Measurements from ENCODE around the gene PCDH8. TPM values are rescaled to one million over a fixed set of nuclear protein-coding genes. Genes with fewer than 3 reads are reported as not detected.
"Not testable (repeated sequence)": the region's sequence is repeated elsewhere in the genome, so short reads cannot be mapped to it uniquely, and the experiment has no call there.

PCDH8 gene
- total RNA-seq, 2 donors from 2014 or later: 0.12 TPM; not detected in 1

DNA sequence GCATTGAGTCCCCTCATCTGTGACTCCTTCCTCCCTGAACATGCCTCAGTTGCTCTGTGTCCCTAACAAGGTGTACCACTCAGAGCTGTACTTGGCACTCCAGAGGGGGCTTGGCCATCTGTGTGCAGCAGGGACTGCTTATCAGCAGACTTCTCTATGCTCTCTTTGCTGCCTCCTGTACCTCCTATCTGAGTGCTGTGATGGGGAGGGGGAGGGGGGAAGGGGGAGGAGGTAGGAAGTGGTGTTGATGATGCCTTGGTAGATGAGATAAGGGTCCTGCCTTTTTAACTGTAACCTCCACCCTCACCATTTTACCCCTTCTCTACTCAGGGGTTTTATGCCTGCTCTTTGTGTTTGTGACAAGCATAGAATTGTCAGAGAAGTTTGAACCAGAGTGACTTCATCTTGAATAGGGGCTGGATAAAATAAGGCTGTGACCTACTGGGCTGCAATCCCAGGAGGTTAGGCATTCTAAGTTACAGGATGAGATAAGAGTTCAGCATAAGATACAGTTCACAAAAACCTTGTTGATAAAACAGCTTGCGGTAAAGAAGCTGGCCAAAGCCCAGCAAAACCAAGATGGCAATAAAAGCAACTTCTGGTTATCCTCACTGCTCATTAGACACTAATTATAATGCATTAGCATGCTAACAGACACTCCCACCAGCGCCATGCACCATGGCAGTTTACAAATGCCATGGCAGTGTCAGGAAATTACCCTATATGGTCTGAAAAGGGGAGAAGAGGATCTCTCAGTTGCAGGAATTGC lies 13.2 kb downstream of the PCDH8 start:
- intact Hi-C loops (cut with DNase I, micrococcal nuclease): no loop called here
- ATAC-seq: no peak
- DNase-seq: no peak

DNA sequence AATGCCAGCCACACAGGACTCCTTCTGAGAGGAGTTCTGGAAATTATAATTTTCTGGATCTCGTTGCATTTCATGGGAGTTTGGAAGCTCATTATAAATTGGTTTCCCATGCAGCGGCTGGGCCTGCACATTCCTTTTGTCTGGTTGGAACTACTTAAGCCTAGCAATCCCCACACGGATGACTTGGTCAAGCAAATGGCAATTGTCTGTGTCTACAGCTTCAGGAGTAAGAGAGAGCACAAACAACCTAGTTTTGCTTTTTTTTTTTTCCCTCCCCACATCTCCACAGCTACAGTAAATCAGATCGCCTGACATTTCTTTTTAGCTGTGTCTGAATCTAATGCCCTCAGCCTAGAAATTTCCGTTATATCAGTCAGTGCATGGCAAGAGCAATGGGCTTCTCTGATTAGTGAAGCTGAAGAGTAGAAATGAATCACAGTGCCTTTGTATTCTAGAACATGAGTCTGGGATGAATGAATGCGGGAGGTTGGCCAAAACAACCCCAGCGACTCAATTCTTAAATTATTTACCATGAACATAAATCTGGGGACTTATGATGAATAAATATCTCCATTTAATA lies 15.1 kb downstream of the PCDH8 start:
- intact Hi-C loops (cut with DNase I, micrococcal nuclease): no loop called here
- no peak for ATAC-seq
- no peak for DNase-seq

DNA sequence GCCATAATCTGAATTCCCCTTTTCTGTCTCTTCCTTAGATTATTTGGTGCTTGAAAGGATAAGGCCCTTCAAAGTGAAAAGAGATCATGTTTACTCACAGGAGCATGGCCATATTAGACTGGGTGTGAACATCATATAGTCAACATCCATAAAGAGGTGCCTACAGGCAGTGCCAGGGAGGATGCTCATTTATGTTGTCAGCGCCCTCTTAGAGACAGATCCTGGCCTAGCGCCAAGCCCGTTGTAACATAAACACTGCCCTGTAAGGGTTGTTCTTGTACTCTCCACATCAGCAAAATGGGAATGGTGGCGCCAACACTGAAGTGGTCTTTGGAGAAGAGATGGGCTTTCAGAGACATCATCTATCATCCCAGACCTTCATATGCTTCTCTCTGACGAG lies 16.1 kb downstream of the PCDH8 start:
- no peak for ATAC-seq
- no peak for DNase-seq
- intact Hi-C loops (cut with DNase I, micrococcal nuclease): no loop called here

DNA sequence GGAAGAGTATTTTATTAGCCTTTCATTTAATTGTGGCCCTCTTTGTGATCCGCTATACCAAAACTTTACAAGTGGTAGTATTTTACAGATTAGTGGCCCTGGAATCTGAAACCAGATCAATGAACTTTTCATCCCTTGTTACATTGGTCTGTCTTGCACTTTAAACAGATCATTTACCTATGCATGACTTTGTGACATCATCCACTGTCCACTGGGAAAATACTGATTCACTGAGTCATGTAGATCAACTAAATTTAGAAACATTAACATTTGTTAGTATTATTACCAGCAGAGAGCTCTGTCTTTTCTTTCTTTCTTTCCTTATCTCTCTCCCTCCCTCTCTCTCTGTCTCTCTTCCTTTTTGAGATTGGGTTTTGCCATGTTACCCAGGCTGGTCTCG lies 17.5 kb downstream of the PCDH8 start:
- no peak for DNase-seq
- no peak for ATAC-seq
- intact Hi-C loops (cut with DNase I, micrococcal nuclease): no loop called here

DNA sequence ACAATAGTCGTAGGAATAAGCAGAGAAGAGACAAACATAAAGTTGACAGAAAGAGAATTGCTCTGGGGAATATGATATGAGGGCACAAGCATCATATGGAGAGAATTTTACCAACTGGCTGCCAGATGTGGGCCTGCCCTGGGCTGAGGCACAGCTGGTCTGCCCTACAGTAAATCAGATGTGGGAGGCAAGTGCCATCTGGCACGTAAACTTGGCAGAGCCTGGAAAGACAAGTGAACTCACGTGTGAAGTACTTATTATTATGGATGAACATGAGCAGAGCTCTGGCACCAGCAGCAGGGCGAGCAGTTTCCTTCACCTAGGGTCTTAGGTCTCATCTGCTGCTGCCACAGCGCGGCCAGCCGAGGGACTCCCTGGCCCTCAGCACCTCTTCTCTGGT lies 20.6 kb downstream of the PCDH8 start:
- intact Hi-C loops (cut with DNase I, micrococcal nuclease): no loop called here
- ATAC-seq (no peak), DNase-seq (no peak)

DNA sequence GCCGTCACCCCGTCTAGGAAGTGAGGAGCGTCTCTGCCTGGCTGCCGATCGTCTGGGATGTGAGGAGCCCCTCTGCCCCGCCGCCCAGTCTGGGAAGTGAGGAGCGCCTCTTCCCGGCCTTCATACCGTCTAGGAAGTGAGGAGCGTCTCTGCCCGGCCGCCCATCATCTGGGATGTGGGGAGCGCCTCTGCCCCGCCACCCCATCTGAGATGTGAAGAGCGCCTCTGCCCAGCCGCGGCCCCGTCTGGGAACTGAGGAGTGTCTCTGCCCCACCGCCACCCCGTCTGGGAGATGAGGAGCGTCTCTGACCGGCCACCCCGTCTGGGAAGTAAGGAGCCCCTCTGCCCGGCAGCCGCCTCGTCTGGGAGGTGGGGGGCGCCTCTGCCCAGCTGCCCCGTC lies 30.6 kb downstream of the PCDH8 start:
- intact Hi-C loops (cut with DNase I, micrococcal nuclease): not testable (repeated sequence)

DNA sequence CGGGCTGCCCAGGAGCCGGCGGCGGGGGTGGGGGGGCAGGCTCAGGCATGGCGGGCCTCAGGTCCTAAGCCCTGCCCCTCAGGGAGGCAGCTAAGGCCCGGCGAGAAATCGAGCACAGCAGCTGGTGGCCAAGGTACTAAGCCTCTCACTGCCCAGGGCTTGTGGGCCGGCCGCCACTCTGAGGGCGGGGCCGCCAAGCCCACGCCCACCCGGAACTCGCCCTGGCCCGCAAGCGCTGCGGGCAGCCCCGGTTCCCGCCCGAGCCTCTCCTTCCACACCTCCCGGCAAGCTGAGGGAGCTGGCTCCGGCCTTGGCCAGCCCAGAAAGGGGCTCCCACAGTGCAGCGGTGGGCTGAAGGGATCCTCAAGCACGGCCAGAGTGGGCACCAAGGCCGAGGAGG lies 33.1 kb downstream of the PCDH8 start:
- DNase-seq: no peak
- ATAC-seq: no peak
- intact Hi-C loops (cut with DNase I, micrococcal nuclease): no loop called here

More for the DNA sequence above, 30.6 kb downstream of the PCDH8 start:
- DNase-seq, ATAC-seq: not testable (repeated sequence)

DNA sequence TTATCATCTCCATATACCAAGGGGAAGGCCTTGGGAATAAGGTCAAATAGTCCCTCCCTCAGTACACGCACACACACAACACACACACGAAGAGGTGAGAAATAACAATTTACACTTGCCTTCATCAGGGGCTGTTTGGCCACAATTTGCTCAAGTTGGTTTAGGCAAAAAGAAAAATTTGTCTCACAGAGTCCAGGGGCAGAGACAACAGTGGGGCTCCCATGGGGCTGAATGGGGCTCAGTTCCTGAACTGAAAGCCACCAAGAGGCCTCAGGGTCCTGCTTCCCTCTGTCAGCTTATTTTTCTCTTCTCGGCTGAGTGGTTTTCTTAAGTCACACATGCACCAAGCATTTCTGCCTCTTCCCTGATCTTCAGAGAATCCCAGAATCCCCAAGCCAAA lies 35.5 kb downstream of the PCDH8 start:
- intact Hi-C loops (cut with DNase I, micrococcal nuclease): no loop called here
- no peak for DNase-seq
- no peak for ATAC-seq

DNA sequence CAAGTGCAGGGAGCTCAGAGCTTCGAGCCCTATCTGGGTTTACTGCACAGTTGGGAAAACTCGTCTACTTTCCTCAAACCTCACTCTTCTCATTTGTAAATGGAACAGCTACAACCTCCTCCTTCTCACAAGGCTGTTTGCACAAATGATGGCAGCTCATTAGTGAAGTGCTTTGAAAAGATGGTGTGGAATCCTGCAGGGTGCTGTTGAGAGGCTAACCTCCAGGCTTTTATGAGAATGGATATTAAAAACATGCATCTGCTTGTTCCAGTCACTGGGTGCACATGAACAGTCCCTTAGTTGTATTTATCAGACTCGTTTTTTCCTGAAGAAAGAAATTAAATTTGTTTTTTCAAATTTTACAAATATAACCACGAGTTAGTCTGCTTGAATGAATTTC lies 36.6 kb downstream of the PCDH8 start:
- intact Hi-C loops (cut with DNase I, micrococcal nuclease): no loop called here
- ATAC-seq (no peak), DNase-seq (no peak)

DNA sequence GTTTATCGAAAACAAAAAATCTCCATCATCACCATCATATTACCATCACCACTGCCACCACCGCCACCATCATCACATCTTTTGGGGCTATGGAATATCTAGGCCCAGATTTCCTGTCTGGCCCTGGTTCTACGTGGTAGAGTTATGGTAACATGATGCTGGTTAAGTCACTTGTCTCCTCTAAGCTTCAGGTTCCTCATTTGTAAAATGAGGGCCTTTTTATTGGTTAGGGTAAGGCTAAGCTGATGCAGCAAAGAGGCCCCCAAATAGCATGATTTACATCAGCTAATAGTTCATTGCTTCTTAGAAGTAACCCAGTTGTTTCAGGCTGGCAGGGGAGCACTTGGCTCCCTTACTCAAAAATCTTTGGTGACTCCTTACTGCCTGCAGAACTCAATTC lies 37.9 kb downstream of the PCDH8 start:
- intact Hi-C loops (cut with DNase I, micrococcal nuclease): no loop called here
- ATAC-seq: no peak
- no peak for DNase-seq

DNA sequence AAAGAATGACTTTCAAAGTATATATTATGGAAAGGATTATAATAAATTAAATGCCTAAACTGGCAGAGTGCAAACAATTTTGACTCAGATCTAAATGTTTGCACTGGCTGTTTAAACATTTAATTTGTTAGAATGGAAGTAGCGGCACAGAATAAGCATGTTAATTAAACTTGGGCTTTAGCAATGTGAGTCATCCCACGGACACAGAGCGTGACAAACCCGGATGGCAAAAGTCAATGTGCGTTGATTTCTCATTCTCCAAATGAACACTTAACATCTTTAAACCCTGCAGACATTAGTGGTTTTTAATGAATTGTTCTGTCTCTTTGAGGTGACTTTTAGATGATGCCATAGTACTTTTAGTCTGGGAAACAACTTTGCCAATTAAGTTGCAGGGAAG lies 38.4 kb downstream of the PCDH8 start:
- ATAC-seq (no peak), DNase-seq (no peak)
- intact Hi-C loops (cut with DNase I, micrococcal nuclease): no loop called here

DNA sequence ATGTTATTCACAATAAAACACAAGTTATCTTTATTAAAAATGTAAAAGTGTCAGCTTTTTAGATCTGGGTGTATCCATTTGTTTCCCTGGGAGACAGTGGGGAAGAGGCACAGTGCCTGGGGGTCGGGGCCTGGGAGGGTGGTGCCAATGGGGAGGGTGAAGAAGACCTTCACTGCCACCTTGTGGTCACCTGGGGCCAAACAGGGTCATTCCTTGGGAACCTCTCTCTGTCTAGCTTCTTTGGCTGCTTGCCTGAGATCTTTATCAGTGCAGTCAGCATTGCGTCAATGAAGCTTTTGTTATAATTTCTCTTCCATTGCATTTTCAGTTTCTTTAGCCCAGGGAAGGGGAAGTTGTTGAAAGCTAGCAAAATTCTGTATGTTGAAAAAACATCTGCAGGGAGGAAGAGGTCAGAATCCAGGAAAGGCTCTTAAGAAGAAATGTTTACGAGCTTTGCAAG lies 39.1 kb downstream of the PCDH8 start:
- DNase-seq (peak; percentile 42 to 66), ATAC-seq (peak; percentile 86)
- intact Hi-C loops (cut with DNase I, micrococcal nuclease): no loop called here

DNA sequence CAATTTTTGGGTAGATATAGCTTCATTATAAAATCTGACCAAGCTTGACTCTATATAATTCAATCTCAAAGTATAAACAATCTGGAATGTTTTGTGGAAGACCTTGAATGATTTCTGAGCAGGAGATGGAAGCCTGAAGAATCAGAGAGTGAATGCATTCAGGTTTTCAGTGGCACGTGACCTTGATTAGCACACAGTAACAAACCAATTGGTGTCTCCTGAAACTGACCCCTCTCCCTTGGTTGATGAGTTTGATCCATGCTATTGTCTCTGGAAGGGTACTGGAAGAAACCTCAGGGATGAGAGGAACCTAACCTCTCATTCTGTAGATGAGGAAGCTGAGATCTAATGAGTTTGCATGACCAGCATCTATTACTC lies 39.6 kb downstream of the PCDH8 start:
- intact Hi-C loops (cut with DNase I, micrococcal nuclease): no loop called here
- ATAC-seq: no peak
- DNase-seq: no peak

DNA sequence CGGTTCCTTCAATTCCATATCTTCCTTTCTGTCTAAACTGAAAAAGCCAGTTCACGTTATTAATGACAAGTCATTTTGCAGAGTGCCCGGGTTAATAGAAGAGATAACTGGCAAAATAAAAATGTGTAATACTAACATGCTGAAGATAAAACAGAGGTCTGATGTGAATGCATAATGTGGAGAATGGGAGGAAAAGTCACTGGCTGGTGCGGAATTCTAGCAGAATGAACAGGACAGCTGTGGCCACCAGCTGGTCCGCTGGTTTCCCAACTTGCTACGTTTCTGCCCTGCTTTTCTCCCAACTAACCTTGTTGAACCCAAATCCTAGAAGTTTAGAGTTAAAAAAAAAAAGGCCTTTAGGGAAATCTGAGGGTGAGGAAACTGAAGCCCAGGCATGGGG lies 42.4 kb downstream of the PCDH8 start:
- intact Hi-C loops (cut with DNase I, micrococcal nuclease): no loop called here
- no peak for DNase-seq
- no peak for ATAC-seq

DNA sequence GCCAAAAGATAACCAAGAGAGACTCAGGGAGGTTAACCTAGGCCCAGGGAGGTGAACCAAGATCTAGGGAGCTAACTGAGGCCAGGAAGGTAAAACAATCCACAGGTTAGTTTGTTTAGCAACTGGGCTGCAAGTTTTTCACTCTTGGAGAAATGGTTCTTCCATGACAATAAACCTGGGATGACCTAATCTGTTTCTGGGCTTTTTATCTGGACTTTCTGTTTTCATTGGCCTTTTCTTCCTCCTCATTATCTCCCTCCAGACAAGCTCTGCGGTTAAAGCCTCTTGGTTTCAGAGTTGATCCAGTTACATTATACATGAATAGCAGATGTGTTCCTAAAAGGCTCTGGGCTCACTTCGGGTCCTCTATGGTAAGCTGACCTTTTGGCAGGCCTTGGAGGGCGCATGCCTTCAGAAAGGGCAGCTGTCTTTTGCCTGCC lies 44.2 kb downstream of the PCDH8 start:
- no peak for DNase-seq
- intact Hi-C loops (cut with DNase I, micrococcal nuclease): no loop called here
- no peak for ATAC-seq

DNA sequence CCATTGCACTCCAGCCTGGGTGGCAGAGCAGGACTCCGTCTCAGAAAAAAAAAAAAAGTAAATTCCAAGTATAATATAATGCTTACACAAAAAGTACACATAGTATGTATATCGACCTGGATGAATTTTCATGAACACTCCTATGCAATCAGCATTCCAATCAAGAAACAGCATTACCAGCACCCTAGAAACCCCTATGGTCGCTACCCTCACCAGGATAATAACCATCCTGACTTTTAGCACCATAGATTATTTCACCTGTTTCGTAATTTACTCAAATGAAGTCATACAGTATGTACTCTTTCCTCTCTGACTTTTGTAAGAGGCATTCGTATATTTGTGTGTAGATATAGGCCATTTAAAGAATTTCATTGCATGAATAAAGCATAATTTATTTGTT lies 47.6 kb downstream of the PCDH8 start:
- no peak for ATAC-seq
- no peak for DNase-seq
- intact Hi-C loops (cut with DNase I, micrococcal nuclease): no loop called here

DNA sequence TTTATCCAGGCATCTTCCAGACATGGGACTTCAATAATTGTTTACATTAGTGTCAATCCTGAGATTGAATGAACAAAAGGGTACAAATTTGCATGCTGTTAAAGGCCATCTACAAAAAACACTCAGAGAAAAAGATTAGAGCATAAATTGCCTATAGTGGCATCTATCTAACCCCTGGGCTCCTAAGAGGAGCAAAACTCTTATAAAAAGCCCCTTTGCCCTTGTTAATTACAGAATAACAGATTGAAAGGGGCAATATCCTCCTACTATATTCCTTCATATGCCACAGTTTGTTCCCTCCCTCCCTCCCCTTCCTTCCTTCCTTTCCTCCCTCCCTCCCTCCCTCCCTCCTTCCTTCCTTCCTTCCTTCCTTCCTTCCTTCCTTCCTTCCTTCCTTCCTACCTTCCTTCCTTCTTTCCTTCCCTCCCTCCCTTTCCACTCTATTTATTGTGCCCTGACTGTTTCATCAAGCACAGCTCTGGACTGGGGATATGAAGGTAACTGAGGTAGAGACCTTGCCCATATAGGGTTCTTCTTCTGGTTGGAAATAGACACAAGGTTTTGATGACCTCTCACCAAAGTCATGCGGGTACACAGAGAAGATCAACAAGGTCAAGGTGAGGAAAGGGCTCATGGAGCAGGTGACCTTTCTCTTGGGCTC lies 49.5 kb downstream of the PCDH8 start:
- DNase-seq (no peak), ATAC-seq (no peak)
- intact Hi-C loops (cut with DNase I, micrococcal nuclease): no loop called here

DNA sequence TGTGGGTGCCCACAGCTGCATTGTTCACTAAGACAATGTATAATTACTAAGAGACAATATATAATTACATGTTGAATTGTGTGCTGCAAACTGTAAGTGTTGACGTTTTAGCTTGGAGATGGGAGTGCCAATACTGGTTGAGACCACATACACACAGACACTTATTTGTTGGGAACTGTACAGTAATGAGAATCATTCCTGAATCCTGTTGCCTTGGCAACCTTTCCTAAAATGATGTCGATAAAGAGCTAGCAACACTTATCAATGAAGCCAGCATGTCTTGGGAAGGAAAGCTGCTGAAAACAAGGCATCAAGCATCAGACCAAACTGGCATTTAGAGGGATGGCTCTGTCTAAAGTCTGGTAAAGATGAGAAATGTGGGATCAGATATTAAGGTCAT lies 51.3 kb downstream of the PCDH8 start:
- ATAC-seq (no peak), DNase-seq (no peak)
- intact Hi-C loops (cut with DNase I, micrococcal nuclease): no loop called here

DNA sequence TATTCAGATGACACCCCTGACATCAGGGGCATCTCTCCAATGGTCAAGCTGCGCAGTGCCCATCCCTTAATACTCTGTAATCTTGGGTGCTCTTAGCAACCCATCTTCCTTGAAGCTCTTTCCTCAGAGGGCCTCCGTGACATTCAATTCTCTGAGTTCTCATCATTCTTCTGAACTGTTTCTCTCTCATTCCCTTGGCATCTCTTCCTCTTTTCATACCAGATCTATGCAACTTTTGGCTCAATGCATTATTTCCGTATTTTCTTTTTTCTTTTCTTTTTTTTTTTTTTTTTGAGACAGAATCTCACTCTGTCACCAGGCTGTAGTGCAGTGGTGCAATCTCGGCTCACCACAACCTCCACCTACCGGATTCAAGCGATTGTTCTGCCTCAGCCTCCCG lies 53.9 kb downstream of the PCDH8 start:
- ATAC-seq (no peak), DNase-seq (no peak)
- intact Hi-C loops (cut with DNase I, micrococcal nuclease): no loop called here

DNA sequence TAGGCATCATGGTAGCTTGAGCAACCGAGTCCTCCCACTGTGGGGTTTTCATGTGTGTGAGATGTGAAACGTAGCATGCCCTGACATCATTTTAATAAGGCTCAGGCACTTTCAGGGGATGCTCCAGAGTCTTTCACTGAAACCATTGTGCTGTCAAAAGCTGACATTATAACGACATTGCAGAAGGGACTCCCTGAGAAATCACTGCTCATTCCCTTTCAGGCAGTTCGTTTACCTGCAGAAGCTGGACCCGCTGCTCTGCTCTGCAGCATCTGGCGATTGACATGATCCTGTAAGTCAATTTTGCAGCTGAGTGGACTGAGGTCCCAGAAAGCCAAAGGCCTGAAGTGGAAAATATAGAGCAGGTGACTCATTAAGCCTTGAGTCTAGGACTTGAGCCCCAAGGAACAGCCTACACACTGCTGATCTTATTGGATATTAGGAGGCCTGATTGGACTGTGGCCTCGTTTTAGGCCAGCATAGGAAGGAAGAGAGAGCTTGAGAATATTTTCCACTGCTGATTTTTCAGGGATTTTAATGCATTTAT lies 54.9 kb downstream of the PCDH8 start:
- DNase-seq: no peak
- intact Hi-C loops (cut with DNase I, micrococcal nuclease): no loop called here
- ATAC-seq: no peak

All from left colon (tissue), 2 donors.